HG03095 (cell line): ENCODE results near the gene MACROD1.

Experiments
- ATAC-seq: cut with Tn5 transposase; IDR thresholded peaks from one replicate; pipeline ENCODE4 v1.9.1; 2021; ENCODE audit warnings: moderate library complexity; ENCODE audit not compliant: unreplicated experiment

Gene MACROD1

DNA sequence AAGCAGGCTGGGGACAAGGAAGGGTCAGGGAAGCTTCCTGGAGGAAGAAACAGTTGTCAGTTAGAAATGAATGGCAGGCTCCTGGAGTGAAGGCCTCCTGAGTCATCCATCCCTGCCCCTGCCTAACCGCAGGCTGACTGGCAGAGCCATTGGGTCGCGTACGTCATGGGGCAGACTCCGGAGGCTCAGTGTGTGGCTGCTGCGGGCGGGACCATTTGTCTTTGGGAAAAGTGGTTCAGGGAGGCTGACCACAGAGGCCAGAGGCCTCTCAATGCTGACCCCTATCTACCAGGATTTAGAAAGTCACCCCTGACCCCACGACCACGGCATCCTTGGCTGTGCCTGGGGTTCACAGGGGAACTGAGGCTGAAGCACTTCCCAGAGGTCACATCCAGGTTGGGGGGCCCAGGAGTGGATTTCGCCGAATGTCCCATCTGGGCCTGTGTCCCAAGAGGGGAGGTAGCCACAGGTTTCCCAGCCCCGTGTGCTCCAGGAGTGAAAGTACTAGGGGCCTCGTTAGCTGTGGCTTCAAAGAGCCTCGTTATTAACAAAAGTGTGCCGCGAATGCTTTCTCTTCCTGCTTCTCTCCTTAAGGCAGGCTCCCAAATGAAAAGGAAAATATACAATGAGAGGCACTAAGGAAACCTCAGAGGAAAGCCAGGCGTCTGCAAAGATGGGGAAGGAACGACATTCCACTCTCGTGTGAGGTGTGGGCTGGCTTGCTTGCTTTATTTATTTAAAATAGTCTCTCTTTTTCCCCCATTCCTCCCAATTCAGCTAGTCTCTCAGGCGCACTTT is 71.3 kb downstream of the MACROD1 start:
- ATAC-seq, result no peak

DNA sequence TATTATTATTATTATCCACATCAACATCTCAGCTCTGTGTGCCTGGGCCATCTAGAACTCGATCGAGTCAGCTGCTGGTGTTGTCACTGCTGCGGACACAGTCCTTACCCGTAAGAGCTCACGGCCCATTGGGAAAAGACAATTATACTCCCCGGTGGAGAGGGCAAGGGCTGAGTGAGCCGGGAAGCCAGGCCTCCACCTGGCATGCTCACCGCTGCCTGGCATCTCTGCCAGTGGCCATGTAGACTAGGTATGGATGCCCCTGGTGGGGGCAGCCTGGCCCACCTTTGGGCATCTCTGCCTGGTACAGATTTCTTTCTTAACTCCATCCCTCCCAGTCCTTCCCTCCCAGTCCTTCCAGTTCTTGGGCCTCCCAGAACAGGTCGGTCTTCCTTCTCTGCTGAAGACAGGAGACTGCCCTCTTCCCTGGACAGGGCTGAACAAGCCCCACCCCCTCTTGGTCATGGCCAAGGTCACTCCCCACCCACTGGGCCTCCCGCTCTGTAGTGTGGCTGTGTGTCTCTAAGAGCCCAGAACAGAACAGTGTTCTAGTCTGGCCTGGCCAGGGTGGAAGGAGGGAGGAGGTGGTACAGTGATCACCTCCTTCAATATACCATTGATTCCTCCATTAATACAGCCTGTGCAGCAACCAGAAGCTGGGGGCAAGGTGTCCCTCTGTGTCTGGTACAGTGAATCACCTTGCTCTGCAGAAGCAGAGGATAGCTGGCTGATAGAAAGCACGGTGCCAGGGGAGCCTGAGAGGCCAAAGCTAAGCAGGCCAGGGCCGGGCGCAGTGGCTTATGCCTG is 72.5 kb downstream of the MACROD1 start:
- ATAC-seq, result no peak

DNA sequence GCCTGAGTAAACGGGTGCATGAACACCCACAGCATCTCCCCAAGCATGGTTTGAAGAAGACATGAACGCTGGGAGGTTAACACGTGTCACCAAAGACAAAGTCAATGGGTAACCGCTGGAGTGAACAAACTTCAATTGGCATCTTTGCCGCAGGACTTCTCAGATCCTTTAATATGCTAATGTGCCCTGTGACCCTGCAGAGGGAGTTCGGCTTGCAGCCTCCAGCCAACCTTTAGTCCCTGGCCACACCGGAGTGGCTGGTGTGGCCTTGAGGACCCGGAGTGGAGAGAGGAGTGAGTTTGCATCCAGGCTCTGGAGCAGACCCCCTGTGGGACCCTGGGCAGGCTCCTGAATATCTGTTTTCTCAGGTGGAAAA is 73.2 kb downstream of the MACROD1 start:
- ATAC-seq, result no peak

DNA sequence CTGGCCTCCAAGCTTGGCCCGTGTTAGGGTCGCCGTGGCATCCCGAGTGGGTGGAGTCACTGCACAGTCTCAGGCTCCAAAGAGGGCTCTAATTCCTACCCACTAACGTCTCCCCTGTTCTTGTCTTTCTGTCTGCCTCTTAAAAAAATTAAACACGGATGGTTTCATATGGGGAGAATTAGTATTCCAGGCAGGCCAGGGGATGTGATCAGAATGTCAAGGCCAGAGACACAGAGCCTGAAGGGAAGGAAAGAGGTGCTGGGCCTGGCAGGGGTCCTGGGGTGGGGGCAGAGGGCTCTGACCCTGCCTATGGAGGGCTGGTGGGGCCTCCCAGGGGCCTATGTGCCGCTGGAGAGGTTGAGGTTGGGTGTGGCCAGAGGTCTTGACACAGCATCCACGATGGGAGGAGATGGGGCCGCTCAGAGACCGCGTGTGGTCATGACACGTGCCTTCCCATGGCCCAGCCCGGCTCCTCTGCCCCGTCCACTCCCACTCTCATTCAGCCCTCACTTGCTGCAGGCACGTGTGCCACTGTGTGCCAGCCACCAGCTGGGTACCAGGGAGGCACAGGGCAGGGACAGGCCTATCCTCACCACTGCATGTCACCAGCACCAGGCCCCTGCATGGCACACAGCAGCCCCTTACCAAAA is 73.7 kb downstream of the MACROD1 start:
- ATAC-seq, result no peak

DNA sequence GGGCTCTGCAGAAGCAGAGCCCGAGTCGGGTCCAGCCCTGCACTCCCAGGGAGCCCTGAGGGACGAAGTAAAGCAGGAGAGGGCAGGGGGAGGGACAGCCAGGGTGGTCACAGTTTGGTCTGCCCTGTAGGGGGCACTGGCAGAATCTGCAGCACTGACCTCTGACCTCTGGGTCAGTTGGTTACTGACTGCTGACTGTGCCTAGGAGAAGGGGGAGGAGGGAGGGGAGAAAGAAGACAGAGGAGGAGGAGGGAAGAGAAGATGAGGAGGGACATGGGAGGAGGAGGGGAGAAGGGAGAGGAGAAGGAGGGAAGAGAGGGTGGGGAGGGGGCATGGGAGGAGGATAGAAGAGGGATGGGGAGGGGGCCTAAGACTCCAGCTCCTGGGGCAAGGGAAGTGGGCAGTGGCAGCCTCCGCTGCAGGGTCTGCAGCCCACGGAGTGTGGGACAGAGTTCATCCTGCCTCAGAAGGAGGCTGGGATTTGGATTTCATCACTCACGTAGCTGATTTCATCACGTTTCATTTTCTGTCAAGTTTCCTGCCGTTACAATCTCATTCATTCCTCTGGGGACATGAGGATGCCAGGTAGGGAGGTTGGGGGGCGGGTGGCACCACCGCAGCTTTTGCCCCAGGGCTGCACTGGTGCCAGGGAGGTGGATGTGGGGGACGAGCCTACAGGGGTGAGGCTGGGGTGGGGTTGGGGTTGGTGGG is 75.0 kb downstream of the MACROD1 start:
- ATAC-seq, result no peak

DNA sequence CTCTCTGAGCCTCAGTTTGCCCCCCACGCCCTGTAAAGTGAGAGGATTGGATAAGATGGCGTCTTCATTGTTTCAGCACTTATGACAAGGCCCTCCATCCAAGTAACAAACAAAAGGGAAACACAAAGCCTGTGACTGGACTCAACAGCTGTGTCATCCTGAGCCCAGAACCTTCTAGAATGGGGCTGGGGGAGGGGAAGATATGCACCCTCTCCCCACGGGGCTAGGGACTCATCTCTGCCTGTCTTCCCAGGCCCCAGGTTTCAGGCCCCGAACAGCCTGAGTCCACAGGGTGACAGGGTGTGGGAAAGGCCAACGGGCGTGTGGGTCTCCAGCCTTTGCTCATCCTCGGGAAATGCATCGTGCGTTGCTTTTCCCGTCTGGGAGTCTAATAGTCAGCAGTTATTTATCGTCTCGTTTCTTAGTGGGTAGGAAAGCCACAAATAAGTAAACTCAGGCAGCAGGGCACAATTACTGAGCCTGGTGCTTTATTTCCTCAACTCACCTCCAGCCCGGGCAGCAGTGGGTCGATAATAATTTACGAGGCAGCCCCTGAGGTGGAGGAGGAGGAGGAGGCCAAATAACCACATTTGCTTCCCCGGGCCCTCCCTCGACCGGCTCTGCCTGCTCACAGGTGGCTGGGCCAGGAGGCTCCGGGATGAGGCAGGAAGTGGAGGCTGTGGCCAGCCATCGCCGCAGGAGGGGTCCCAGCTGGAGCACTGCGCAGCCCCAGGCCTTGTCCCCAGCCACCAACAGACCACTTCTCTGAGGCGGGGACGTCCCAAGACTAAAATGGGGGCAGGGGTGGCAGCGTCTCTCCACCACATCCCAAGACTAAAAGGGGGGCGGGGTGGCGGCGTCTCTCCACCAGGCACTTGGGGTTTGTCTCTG is 75.8 kb downstream of the MACROD1 start:
- ATAC-seq, result no peak

DNA sequence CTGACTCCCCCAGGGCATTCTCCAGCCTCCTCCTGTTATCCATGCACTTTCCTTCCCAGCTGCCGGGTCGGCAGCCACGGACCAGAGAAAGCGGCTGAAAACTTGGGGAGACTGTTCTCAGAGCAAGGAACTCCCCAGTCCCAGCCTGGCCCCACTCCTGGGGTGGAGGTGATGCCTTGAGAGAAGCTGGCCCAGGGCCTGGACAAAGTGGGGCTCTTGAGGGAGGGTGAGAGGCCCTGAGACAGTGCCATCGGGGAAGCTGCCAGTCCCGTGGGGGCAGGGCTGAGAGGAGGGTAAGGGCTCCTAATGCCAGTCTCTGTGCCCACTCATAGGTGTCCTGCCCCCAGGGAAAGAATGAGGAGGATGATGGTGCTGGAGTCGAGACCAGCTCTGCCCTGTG is 76.4 kb downstream of the MACROD1 start:
- ATAC-seq, result no peak

DNA sequence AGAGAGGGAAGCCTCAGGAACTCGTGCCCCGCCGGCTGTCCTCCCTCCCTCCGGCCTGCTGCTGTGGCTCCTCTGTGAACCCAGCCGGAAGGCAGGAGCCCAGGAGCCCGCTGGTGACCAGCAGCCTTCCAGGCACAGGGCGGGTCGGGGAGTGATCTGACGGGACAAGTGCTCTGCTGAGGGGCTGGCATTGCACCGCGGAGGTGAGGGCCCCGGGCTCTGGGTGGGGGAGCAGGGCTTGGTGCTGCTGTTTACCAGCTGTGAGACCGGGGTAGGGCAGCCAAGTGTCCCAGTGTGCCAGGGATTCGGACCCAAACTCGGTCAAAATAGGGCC is 76.9 kb downstream of the MACROD1 start:
- no peak for ATAC-seq

DNA sequence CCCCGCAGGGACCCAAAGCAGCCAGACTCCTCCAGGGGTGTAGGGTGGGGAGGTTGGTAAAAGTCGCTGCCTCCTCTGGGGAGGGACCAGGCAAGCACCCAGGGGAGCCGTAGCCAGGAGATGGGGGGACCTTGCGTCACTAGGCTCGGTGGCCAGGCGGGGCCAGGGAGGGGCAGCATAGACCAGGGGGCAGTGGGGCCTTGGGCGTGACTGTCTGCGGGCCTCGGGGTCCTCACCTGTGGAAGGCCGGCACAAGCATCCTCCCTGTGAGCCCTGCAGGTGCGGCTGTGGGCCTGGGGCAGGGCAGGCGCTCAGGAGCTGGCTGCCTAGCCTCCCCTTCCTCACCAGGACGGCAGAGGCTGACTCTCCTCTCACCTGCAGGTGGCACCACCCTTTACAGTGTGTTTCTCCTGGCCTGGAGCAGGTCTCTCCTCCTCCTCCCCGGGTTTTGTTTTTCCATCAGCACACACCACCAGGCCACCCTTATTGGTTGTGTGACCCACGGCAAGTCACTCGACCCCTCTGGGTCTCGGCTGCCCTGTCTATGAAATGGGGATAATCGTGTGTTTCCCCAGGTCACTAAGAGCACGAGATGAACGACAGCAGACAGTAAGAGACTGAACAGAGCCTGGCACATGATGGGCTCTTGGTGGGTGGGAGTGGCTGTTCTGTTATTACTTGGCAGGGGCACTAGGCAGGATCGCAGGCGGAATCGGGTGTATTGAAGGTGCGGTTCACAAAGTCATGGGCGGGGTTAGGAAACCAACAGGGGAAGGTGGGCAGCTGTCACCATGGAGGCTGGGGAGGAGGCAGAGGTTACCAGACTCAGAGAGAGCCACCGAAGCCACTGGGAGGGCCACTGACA is 77.5 kb downstream of the MACROD1 start:
- no peak for ATAC-seq

DNA sequence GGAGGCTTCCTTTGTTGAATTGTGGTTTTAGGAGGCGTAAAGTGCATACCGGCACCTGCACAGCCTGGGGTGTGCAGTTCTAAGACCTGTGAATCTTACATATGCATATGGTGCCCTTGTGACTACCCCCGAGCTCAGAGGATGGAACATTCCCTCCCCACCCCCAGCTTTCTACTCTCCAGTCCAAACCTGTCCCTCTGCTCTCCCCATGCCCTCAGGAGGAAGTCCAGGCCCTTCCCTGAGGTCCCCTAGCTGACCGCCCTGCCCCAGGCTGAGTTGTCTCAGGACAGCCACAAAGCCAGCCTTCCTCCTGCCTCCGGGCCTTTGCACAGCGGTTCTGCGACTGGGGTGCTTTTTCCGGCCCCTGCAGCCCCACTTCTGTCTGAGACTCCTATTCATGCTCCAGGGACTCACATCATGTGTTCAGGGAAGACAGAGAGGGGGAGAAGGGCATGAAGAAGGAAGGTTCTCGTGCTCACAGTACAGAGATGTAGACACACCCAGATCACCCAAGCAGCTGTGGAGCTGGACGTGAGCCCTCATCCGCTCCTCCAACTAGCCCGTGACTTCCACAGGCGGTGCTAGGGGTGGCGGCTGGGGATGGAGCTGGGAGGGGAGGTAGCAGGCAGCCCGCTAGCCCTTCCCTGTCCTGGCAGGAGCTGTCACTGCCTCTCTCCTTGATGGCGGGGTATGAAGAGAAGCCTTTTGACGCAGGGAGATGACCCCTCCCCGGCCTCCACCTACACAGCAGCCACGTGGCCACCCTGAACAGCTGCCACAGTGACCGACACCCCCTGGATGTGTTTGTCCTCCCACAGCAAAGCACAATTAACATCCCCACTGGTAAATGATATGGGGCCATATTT is 79.4 kb downstream of the MACROD1 start:
- no peak for ATAC-seq

DNA sequence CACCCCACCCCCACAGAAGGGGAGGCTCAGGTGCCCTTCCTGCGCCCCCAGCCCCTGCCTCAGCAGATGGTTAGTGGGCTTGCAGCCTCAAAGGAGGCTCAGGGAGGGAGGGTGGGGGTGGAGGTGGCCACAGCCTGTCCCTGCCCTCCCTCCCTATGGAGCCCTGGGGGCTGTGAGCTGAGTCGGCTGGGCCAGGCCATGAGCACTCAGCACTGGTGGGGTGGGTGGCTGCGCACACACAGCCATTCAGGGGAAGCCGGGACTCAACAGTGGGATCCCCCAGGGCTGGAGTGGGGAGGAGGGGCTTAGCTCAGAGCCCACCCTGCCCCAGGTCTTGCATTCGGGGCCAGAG is 80.0 kb downstream of the MACROD1 start:
- ATAC-seq, result no peak

DNA sequence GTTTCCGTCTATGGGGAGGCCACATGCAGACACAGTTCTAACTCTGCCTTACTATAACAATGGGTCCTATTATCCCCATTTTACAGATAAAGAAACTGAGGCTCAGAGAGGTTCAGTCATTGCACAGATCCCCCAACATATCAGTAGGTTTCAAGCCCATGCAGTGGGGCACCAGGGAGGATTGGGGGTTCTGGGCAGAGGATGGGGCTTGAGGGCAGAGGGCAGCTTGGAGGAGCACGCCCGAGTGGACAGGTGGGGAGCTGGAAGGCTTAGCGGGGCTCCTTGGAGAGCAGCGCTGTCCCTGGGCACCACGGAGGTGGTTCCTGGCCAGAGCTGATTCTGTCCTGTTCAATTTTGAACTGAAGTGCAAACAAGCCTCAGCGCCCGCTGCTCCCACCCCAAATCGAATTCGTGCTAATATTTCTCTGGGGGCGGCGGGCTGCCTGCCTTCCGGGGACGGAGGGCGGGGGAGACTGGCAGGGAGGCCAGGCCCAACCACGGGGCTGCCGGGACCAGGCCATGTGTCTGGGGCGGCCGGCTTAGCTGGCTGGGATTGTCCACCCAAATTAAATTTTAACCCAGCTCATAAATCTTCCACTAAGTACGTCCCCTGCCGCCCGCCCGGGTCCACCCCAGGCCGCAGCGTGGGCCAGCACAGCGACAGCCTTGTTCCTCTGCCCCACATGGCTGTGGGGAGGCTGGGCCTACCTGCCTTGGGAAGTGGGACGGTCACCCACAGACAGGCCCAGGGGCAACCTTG is 80.8 kb downstream of the MACROD1 start:
- ATAC-seq, result no peak

DNA sequence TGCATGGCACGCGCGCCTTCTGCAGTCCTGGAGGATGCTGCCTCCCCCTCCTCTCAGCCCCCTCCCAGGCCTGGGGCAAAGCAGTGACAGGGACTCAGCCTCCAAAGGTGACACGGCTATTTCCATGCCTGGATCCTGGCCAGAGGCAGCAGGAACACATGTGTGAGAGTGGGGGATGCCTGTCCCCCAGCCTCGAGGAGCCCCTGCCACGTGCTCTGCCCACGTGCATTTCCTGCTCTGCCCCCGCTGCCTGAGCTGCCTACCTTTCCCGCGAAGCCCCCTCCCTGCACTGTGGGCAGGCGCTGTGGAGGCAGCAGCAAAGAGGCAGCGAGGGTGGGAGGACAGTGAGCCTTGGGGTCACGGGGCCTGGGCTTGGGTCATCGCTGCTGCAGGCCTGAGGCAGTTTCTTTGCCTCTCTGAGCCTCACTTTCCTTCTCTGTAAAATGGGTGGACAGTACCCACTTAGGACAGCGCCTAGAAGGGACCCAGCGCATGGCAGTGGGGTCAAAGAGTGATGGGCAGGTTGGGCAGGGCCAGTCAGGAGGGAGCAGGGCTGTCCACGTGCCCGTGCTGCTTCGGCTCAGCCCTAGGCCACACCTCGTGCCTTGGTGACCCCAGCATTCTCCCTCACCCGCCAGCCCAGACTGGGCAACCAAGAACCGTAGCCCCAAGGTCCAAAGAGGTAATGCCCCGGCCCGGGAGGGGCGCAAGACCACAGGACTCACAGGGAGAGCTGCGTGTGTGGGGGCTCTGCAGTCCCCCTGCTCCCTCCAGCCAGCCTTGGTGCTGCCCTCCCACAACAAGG is 81.6 kb downstream of the MACROD1 start:
- ATAC-seq, result no peak

DNA sequence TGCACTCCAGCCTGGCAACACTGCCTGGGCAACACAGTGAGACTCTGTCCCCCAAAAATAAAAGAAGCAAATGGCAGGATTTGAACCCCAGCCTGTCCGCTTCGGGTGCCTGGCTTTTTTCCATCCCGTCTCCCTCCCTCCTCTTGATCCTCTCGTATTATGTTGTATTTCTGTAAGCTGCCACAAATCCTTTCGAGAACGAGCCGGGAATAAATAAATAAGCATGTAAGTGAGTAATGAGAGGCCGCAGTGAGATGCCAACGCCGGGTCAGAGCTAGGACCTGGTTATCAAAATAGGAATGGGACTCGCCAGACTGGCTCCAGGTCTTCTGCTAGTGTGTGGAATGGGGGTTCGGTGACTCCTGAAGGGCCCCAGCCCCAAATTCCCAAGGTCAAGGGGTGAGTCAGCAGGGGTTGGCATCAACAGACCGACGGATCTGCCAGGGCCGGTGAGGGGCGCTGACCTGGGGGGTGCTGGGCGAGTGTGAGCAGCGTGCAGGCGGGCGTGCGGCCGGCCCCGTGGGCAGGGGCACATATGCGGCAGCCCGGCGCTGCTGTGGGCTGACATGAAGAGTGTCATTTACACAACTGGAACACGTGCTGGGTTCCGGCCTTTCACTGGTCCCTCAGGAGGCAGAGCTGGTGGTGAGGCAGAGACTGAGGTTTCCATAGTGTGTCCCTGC is 82.4 kb downstream of the MACROD1 start:
- ATAC-seq, result no peak

DNA sequence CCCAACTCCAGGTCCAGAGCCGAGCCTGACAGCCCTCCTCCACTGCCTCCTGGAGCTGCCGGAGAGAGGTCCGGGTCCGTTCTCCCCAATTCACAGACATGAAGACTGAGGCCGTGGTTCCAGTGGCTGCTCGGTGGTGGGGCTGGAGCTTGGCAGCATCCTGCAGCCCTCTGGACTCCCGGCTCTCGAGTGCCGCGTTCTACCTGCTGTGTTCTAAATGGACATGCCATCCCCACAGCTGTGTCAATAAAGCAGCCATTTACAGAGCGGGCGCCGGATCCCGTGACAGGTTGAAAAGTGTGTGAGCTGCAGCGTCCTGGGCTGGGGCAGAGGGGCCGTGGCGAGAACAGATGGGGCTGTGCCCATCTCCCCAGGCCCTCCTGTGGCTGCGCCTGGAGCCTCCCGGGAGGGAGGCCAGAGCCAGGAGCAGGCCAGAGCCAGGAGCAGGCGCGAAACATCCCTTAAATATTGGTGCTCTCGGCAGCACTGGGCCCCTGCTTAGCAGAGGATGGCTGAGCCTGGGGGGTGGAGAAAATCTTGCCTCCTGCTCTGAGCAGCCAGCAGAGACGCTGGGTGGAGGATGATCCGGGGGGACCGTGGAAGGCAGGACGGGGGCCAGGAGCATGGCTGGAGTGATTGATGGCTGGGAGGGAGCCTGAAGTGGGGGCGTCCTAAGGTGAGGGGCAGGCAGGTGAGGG is 84.0 kb downstream of the MACROD1 start:
- ATAC-seq, result no peak

DNA sequence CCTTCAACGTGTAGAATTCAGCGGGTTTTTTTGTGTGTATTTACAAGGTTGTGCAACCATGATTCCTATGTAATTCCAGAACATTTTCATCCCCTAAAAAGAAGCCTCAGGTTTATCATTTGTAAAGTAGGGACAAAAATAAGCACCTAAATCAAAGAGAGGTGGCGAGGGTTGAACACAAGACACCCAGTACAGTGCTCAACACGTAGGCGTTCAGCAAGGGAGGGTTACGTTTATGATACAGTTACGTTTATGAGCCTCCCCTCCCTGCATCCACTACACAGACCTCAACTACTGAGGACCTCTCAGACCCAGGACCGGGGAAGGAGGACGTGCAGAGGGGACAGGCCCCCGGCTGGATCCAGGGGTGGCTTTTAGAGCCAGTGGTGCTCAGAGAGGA is 85.5 kb downstream of the MACROD1 start:
- ATAC-seq, result no peak
